Suprapubic skin (tissue), 4 donors: ENCODE data around the gene CDK5. TPM values are rescaled to one million over a fixed set of nuclear protein-coding genes. Genes with fewer than 3 reads are reported as not detected.
"Not testable (repeated sequence)": the region's sequence is repeated elsewhere in the genome, so short reads cannot be mapped to it uniquely, and the experiment has no call there.

ENCODE experiments used
- DNase-seq, 2 donors: peaks; one replicate each; pipeline ENCODE4 v3.0.0-alpha.2; 2019; ENCODE audit warnings: low spot score in 2 of 2
- H3K27ac ChIP-seq: fragments of 200-600 bp; sonication (generic); one replicate; pipeline ENCODE4 v1.5.1; 2019
- H3K27me3 ChIP-seq: fragments of 200-600 bp; sonication (generic); one replicate; pipeline ENCODE4 v1.5.1; 2019
- H3K36me3 ChIP-seq: fragments of 200-600 bp; sonication (generic); one replicate; pipeline ENCODE4 v1.5.1; 2019
- H3K4me1 ChIP-seq: fragments of 200-600 bp; sonication (generic); one replicate; pipeline ENCODE4 v1.5.1; 2019
- H3K4me3 ChIP-seq: fragments of 200-600 bp; sonication (generic); one replicate; pipeline ENCODE4 v1.5.1; 2019; ENCODE audit warnings: mild to moderate bottlenecking
- H3K9me3 ChIP-seq: fragments of 200-600 bp; sonication (generic); one replicate; pipeline ENCODE4 v1.5.1; 2019
- EP300 ChIP-seq: sonication (generic); formaldehyde crosslinking; IDR thresholded peaks from one replicate; pipeline ENCODE4 v1.6.1; 2017; ENCODE audit warnings: antibody characterized with exemption
- POLR2A ChIP-seq, 2 donors: fragments of 450-650 bp; IDR thresholded peaks; one replicate each; pipeline ENCODE4 v1.6.1; 2017; ENCODE audit warnings: antibody characterized with exemption in 2 of 2, mild to moderate bottlenecking in 2 of 2, moderate library complexity in 2 of 2
- POLR2AphosphoS5 ChIP-seq, 3 donors: sonication (generic); formaldehyde crosslinking; IDR thresholded peaks; one replicate each; pipeline ENCODE4 v1.6.1; 2017; ENCODE audit warnings: antibody characterized with exemption in 3 of 3
- WGBS: methylation state at CpG from one replicate; pipeline ENCODE4 v1.1.5; 2018; 5-methylcytosine and 5-hydroxymethylcytosine counted together
- total RNA-seq, 4 donors: library from RNA; depleted of rRNA; stranded (reverse); fragments of >200 nt; gene quantifications; one replicate each; pipeline ENCODE4 v1.1.0, GENCODE V29; 2016
- TF ChIP-seq, protein P1 (sequence below), 2 donors: fragments of 200-600 bp in 1 of 2; fragments of 450-650 bp in 1 of 2; sonication (generic) in 1 of 2; IDR thresholded peaks; one replicate each; pipeline ENCODE4 v1.5.1; 2016 to 2019; ENCODE audit warnings: antibody characterized with exemption in 2 of 2, mild to moderate bottlenecking in 1 of 2, moderate library complexity in 1 of 2

The CDK5 gene
- total RNA-seq, 4 donors from 2014 or later, result 7.7 to 14.7 (median 13.4) TPM

DNA sequence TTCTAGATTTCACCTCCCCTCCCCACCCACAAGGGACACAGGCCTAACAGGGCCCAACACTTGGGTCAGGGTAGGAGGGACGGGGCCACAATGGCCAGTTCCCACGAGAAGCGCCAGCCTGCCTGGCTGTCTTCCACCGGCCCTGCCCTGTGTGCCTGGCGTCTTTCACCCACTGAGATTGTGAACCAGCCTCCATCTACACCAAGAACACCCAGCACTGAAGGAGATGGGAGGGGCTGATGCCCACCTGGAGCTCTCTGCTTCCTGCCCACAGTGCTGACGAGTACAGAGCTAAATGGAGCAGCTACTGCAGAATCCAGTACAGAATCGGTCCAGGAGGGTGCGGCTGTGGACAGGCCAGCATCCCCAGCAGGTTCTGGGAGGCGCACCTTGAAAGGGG, 11.7 kb downstream of the CDK5 start:
- no peak overlapping the region for H3K27ac ChIP-seq
- H3K27me3 ChIP-seq, result peaks cover 7% of the 10 kb centered on the region
- DNase-seq, result no peak
- no peak overlapping the region for H3K4me3 ChIP-seq
- TF ChIP-seq EP300 (no peak), POLR2AphosphoS5 (IDR thresholded peaks at IDR 0.05) (no peak), POLR2A (IDR thresholded peaks at IDR 0.05) (no peak)
- TF ChIP-seq, protein P1, sequence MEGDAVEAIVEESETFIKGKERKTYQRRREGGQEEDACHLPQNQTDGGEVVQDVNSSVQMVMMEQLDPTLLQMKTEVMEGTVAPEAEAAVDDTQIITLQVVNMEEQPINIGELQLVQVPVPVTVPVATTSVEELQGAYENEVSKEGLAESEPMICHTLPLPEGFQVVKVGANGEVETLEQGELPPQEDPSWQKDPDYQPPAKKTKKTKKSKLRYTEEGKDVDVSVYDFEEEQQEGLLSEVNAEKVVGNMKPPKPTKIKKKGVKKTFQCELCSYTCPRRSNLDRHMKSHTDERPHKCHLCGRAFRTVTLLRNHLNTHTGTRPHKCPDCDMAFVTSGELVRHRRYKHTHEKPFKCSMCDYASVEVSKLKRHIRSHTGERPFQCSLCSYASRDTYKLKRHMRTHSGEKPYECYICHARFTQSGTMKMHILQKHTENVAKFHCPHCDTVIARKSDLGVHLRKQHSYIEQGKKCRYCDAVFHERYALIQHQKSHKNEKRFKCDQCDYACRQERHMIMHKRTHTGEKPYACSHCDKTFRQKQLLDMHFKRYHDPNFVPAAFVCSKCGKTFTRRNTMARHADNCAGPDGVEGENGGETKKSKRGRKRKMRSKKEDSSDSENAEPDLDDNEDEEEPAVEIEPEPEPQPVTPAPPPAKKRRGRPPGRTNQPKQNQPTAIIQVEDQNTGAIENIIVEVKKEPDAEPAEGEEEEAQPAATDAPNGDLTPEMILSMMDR (IDR thresholded peaks at IDR 0.05), result no peak
- peaks cover 11% of the 10 kb centered on the region for H3K4me1 ChIP-seq
- 82% methylated on average over 2 of the region's 9 CpGs for WGBS
- H3K9me3 ChIP-seq, result no peaks in the 10 kb centered on the region
- peaks cover 40% of the 10 kb centered on the region for H3K36me3 ChIP-seq

GRCh38 chr7:151045262-151045661, 12.4 kb downstream of the CDK5 start:
- H3K27ac ChIP-seq, result no peak overlapping the region
- H3K4me3 ChIP-seq, result no peak overlapping the region
- DNase-seq, result no peak
- no peaks in the 10 kb centered on the region for H3K9me3 ChIP-seq
- H3K4me1 ChIP-seq, result peaks cover 6% of the 10 kb centered on the region
- WGBS, result 83% methylated on average over 1 of the region's 11 CpGs
- no peak for TF ChIP-seq POLR2AphosphoS5 (IDR thresholded peaks at IDR 0.05)
- TF ChIP-seq, protein P1 (IDR thresholded peaks at IDR 0.05), result no peak
- TF ChIP-seq POLR2A (IDR thresholded peaks at IDR 0.05), result no peak
- TF ChIP-seq EP300, result no peak
- no peaks in the 10 kb centered on the region for H3K27me3 ChIP-seq
- H3K36me3 ChIP-seq, result peaks cover 42% of the 10 kb centered on the region

DNA sequence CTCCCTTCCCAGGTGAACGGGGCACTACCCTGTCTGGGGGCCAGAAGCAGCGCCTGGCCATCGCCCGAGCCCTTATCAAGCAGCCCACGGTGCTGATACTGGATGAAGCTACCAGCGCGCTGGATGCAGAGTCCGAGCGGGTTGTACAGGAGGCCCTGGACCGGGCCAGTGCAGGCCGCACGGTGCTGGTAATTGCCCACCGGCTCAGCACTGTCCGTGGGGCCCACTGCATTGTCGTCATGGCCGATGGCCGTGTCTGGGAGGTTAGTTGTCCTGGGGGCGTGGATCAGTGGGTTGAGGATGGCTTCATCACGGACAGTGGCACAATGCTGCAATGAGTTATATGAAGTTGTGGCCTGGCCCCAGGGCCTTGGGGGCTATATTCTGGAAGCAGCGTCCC, 13.7 kb downstream of the CDK5 start:
- 93% methylated on average over 9 of the region's 20 CpGs for WGBS
- Histone ChIP-seq H3K4me3 (no peak overlapping the region), H3K27me3 (no peaks in the 10 kb centered on the region), H3K9me3 (no peaks in the 10 kb centered on the region), H3K27ac (no peak overlapping the region), H3K4me1 (peaks cover 17% of the 10 kb centered on the region), H3K36me3 (peaks cover 42% of the 10 kb centered on the region)
- no peak for DNase-seq
- TF ChIP-seq POLR2AphosphoS5 (IDR thresholded peaks at IDR 0.05) (no peak), POLR2A (IDR thresholded peaks at IDR 0.05) (no peak), EP300 (no peak)
- TF ChIP-seq, protein P1 (IDR thresholded peaks at IDR 0.05), result no peak

DNA sequence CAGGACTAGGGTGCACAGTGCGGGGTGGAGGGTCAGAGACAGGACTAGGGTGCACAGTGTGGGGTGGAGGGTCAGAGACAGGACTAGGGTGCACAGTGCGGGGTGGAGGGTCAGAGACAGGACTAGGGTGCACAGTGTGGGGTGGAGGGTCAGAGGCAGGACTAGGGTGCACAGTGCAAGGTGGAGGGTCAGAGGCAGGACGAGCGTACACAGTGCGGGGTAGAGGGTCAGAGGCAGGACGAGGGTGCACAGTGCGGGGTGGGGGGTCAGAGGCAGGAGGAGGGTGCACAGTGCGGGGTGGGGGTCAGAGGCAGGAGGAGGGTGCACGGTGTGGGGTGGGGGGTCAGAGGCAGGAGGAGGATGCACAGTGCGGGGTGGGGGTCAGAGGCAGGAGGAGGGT, 14.2 kb downstream of the CDK5 start:
- peaks cover 42% of the 10 kb centered on the region for H3K36me3 ChIP-seq
- H3K9me3 ChIP-seq, H3K27me3 ChIP-seq, H3K4me3 ChIP-seq, DNase-seq, H3K27ac ChIP-seq: not testable (repeated sequence)
- WGBS, result 85% methylated on average over 10 of the region's 10 CpGs
- peaks cover 22% of the 10 kb centered on the region for H3K4me1 ChIP-seq

- no peak for DNase-seq
- peaks cover 18% of the 10 kb centered on the region for H3K4me1 ChIP-seq
- no peak for TF ChIP-seq EP300
- TF ChIP-seq, protein P1 (IDR thresholded peaks at IDR 0.05), result no peak
- TF ChIP-seq POLR2AphosphoS5 (IDR thresholded peaks at IDR 0.05), result no peak
- TF ChIP-seq POLR2A (IDR thresholded peaks at IDR 0.05), result no peak
Observed at GRCh38 chr7:151040616-151041375, 16.9 kb downstream of the CDK5 start.

More at GRCh38 chr7:151040616-151041375, 16.9 kb downstream of the CDK5 start:
- Histone ChIP-seq H3K9me3 (no peaks in the 10 kb centered on the region), H3K27me3 (no peaks in the 10 kb centered on the region), H3K4me3 (no peak overlapping the region), H3K36me3 (peaks cover 64% of the 10 kb centered on the region), H3K27ac (no peak overlapping the region)
- WGBS, result 97% methylated on average over 24 of the region's 30 CpGs
